GM12878 (cell line): ENCODE results near the gene CD8B. TPM values are rescaled to one million over a fixed set of nuclear protein-coding genes. Genes with fewer than 3 reads are reported as not detected.

Source experiments
- SKIL ChIP-seq: fragments of 450-650 bp; IDR thresholded peaks from 2 replicates; pipeline ENCODE4 v1.6.1; 2017; ENCODE audit warnings: mild to moderate bottlenecking, low read depth, inconsistent platforms; ENCODE audit not compliant: poor library complexity, severe bottlenecking
- polyA plus RNA-seq, 11 experiments: library from polyadenylated mRNA; depleted of rRNA in 4 of 11; unstranded in 6 of 11; stranded (reverse) in 5 of 11; fragments of >200 nt; fragmentation: Nextera tagmentation in 4 of 11; fragmentation: Illumina TruSeq in 1 of 11; extraction: Ambion mirVana in 4 of 11; extraction: Trizol in 1 of 11; gene quantifications; 1 replicate in 1 of 11; 2 replicates in 10 of 11; pipeline versions ENCODE4 v1.2.1 to v1.2.3, GENCODE V29; 2011 to 2016; ENCODE audit warnings: inconsistent platforms in 2 of 11, missing spikeins in 2 of 11, low read depth in 1 of 11
- total RNA-seq, 4 experiments: library from RNA; depleted of rRNA in 3 of 4; stranded (reverse); fragments of >200 nt in 3 of 4; fragmentation: Illumina TruSeq in 1 of 4; extraction: Trizol in 1 of 4; gene quantifications; 2 replicates each; pipeline versions ENCODE4 v1.2.1 to v1.2.3, GENCODE V29; 2013 to 2021
- TF ChIP-seq, protein P1 (sequence below): IDR thresholded peaks from 2 replicates; pipeline ENCODE4 v1.6.1; 2012; ENCODE audit warnings: improper control_type of control experiment, low read depth, low read length; ENCODE audit not compliant: insufficient replicate concordance

The CD8B gene
- total and polyA plus RNA-seq, 10 of the 15 experiments (the other 5 are each of a cell fraction or from before 2014, with no cell fraction given), result 0.21 TPM; not detected in 9

DNA sequence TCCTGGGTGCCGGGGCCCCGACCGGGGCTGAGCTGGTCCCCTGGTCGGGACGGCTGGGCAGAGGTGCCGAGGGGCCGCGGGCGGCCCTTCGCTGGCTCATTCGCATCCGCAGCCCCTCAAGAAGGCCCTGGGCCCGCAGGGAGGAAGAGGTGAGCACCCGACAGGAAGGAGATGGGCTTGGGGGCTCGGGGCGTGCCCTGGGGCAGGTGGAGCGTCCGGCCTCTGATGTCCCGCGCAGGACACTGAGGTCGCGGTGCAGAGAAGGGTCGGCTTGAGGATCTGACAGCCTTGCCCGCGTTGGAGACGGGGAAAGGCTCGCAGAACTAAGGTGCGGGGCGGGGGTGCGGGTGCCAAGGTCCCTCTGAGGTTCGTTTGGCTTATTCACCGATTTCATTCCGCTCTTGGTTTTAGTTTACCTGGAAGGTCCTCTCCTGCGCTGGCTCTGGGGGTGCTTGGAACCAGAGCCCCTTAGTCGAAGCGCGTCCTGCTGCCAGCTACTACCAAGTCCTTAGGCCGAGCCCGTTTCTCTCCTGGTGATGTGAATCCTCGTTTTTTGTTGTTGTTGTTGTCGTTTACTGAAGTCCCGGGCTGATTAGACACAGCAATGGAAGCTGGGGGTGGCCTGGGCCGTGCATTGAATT, 52.1 kb downstream of the CD8B start (continued):
- TF ChIP-seq, protein P1, sequence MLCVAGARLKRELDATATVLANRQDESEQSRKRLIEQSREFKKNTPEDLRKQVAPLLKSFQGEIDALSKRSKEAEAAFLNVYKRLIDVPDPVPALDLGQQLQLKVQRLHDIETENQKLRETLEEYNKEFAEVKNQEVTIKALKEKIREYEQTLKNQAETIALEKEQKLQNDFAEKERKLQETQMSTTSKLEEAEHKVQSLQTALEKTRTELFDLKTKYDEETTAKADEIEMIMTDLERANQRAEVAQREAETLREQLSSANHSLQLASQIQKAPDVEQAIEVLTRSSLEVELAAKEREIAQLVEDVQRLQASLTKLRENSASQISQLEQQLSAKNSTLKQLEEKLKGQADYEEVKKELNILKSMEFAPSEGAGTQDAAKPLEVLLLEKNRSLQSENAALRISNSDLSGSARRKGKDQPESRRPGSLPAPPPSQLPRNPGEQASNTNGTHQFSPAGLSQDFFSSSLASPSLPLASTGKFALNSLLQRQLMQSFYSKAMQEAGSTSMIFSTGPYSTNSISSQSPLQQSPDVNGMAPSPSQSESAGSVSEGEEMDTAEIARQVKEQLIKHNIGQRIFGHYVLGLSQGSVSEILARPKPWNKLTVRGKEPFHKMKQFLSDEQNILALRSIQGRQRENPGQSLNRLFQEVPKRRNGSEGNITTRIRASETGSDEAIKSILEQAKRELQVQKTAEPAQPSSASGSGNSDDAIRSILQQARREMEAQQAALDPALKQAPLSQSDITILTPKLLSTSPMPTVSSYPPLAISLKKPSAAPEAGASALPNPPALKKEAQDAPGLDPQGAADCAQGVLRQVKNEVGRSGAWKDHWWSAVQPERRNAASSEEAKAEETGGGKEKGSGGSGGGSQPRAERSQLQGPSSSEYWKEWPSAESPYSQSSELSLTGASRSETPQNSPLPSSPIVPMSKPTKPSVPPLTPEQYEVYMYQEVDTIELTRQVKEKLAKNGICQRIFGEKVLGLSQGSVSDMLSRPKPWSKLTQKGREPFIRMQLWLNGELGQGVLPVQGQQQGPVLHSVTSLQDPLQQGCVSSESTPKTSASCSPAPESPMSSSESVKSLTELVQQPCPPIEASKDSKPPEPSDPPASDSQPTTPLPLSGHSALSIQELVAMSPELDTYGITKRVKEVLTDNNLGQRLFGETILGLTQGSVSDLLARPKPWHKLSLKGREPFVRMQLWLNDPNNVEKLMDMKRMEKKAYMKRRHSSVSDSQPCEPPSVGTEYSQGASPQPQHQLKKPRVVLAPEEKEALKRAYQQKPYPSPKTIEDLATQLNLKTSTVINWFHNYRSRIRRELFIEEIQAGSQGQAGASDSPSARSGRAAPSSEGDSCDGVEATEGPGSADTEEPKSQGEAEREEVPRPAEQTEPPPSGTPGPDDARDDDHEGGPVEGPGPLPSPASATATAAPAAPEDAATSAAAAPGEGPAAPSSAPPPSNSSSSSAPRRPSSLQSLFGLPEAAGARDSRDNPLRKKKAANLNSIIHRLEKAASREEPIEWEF, result no peak
- TF ChIP-seq SKIL, result no peak
- TF ChIP-seq, all 136 proteins: peak for 0
